G401.6 (cell line): ENCODE measurements around the gene CYFIP2.
"Not testable (repeated sequence)": the region's sequence is repeated elsewhere in the genome, so short reads cannot be mapped to it uniquely, and the experiment has no call there.

Experiments used
- FAIRE-seq: peaks from 2 replicates; lab custom pipeline; 2012; peaks lifted over from hg19 to GRCh38; lab: Jason Lieb, UNC

Gene CYFIP2

DNA sequence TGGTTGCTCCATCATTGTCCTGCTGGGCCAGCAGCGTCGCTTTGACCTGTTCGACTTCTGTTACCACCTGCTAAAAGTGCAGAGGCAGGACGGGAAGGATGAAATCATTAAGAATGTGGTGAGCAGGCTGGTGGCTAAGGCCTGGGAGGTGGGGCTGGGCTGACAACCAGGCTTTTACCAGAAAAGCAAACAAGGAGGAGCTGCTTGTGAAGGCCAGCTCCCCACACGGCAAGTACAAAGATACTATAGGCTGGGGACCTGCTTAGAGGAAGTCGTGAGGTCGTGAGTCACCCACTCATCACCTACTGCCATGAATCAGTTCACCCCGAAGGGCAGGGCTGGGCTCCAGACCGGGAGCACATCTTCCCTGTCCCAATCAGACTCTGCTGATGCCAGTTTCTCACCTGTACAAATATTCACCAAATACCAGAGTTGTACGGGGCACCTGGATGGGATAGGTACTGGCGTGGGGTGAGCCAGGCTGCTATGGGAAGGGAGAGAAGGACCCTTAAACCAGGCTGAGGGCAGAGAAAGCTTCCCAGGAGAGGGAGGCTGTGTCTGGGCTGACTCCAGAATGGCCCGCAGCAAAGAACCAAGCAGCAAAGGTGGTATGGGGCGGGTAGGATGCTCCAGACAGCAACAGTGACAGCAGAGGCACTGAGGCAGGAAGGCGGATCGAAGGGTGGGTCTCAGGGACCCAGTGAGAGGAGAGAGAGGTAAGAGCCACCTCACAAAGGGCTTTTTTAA, 124.8 kb downstream of the CYFIP2 start:
- no peak for FAIRE-seq

DNA sequence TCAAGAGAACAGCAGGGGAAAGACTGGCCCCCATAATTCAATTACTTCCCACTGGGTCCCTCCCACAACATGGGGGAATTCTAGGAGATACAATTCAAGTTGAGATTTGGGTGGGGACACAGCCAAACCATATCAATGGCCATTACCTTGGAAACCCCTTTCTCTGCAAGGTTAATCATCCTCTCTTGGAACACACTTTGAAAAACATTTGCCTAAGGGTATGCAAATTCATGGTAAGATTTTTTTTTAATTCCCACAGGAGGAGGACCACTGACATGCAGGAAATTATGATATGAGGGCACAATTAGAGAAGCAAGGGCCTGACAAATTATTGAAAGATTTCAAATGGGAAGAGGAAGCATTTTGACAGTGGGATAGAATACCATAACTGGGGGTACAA, 132.4 kb downstream of the CYFIP2 start:
- no peak for FAIRE-seq

DNA sequence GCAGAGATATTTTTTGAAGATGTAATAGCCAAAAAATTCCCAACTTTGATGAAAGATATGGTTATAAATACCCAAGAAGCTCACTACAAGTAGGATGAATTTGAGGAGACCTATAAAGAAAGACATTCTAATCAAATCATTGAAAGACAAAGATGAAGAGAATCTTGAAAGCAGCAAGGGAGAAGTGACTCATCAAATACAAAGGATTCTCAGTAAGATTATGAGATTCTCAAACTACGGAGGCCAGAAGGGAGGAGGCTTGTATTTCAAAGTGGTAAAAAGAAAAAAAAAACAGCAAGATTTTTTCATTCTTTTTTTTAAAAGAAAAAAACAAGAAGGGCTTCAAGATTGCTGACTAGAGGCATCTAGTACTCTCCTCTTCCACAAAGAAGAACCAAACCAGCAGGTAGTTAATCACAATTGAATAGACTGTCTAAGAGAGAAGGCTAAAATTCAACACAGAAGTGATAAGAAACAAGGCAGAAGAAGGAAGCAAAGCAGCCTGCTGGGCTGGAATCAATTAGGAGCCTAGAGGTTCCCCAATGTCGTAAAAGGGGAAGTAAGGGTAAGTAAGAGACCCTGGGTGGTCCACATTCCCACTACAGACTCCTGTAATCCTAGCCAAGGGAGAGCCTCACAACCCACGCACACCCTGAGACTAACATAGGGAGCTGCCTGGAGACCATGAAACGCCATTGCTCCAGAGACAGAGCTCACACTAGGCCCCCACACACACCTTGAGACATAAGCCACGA, 135.0 kb downstream of the CYFIP2 start:
- FAIRE-seq: no peak

DNA sequence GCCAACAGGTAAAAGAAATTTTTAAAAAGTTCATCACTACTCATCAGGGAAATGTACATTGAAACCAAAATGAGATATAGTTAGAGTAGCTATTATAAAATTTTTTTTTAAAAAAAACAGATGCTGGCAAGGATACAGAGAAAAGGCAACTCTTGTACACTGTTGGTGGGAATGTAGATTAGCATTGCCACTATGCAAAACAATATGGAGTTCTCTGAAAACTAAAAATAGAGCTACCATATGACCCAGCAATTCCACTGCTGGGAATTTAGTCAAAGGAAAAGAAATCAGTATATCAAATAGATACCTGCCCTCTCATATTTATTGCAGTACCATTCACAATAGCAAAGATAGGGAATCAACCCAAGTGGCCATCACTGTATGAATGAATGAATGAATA, 149.9 kb downstream of the CYFIP2 start:
- no peak for FAIRE-seq

DNA sequence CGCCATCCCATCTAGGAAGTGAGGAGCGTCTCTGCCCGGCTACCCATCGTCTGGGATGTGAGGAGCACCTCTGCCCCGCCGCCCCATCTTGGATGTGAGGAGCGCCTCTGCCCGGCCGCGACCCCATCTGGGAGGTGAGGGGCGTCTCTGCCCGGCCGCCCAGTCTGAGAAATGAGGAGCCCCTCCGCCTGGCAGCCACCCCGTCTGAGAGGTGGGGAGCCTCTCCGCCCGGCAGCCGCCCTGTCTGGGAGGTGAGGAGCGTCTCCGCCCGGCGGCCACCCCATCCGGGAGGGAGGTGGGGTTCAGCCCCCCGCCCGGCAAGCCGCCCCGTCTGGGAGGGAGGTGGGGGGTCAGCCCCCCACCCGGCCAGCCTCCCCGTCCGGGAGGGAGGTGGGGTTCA, 153.6 kb downstream of the CYFIP2 start:
- not testable (repeated sequence) for FAIRE-seq

DNA sequence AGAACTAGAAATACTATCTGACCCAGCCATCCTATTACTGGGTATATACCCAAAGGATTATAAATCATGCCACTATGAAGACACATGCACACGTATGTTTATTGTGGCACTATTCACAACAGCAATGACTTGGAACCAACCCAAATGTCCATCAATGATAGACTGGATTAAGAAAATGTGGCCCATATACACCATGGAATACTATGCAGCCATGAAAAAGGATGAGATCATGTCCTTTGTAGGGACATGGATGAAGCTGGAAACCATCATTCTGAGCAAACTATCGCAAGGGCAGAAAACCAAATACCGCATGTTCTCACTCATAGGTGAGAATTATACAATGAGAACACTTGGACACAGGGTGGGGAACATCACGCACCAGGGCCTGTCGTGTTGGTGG, 164.0 kb downstream of the CYFIP2 start:
- not testable (repeated sequence) for FAIRE-seq

DNA sequence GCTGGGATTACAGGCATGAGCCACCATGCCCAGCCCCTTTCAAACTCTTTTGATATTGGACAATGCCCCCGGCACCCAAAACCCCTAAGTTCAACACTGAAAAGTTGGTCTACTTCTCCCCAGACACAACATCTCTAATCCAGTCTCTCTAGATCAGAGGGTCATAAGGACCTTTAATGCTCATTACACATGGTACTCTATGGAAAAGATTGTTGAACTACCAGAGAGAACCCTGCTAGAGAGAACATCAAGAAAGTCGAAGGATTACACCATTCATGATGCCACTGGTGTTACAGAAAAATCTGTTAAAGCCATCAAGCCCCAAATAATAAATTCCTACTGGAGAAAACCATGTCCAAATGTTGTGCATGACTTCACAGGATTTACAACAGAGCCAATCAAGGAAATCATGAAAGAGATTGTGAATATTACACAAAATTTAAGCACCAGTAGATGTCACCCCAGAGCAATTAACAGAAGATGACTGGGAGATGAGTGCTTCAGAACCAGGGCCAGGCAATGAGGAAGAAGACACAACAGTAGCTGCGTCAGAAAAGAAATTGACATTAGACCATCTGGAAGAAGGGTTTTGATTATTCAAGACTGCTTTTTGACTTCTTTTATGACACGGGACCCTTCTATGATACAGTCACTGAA, 165.7 kb downstream of the CYFIP2 start:
- FAIRE-seq: no peak

DNA sequence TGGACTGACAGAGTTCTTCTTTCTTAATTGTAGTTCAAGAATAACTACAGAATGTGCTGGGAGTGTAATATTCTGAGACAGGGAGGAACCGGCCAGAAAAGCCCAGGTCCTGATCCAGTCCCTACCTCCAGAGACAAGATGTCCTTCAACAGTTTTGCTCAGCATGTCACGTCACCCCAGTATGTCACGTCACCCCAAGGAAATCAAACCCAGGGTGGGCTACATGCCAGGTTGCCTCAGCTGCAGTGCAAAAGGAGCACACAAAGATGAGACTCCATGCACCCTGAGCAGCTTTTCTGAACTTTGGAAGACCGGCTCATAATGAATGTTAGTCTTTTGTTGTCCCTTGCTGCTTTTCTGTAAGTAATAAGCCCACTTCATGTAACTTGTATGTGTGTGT, 168.2 kb downstream of the CYFIP2 start:
- FAIRE-seq: no peak

DNA sequence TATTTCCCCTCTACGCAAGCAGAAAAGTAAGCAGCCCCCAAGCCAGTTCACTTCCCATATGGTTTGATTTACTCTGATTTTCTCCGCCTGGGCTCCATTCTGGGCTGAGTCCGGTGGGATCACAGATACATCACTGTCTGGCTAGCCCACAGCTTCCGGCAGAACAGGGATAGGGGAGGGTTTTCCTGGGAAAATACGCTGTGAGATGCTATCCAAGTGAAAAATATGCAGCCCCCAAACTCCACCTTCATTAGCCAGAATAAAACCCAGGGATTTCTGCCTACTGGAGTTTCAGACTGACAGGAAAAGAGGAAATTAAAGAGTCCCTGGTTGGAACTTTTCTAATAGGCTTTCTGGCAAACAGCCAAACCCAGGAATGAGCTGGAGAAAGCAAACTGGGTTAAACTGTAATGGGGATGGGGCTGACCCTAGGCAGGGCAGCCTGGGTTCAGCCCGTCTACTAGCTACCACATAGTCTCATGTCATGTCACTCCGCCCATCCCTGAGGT, 177.2 kb downstream of the CYFIP2 start:
- FAIRE-seq: no peak

DNA sequence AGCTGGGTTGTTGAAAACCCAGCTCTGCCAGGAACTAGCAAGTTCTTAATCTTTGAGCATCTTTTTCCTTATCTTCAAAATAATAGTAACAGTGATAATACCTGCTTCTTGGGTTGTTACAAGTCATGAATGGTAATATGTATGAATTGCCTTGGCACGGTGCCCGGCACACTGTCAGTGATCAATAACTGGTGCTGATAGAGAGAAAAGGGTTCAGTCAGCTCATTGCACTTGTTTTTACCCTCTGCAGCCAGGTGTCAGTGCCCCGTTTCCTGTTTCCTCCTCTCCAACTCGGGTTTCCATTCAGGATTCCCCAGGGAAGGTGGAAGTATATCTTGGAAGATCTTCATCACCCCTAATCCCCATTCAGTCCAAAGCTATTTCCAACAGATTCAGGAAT, 178.3 kb downstream of the CYFIP2 start:
- no peak for FAIRE-seq
